SK-MEL-5 (cell line): ENCODE data around the gene CHIT1. TPM values are rescaled to one million over a fixed set of nuclear protein-coding genes. Genes with fewer than 3 reads are reported as not detected.

ENCODE experiments used
- DNase-seq: peaks from one replicate; pipeline ENCODE4 v3.0.0-alpha.2; 2016; ENCODE audit warnings: low read depth, low spot score
- in situ Hi-C: cut with HindIII; loops from 2 replicates; pipeline ENCODE4 v1.10.0; 2016; ENCODE audit warnings: low sequenced_read_pairs, high pct_unique_total_duplicates, low pct_unique_long_range_greater_than_20kb
- total RNA-seq: library from RNA; depleted of rRNA; stranded (reverse); fragments of >200 nt; shearing (Covaris generic); gene quantifications from 2 replicates; pipeline ENCODE4 v1.2.3, GENCODE V29; 2014

Gene CHIT1
- total RNA-seq, 1 experiment from 2014 or later, result not detected

DNA sequence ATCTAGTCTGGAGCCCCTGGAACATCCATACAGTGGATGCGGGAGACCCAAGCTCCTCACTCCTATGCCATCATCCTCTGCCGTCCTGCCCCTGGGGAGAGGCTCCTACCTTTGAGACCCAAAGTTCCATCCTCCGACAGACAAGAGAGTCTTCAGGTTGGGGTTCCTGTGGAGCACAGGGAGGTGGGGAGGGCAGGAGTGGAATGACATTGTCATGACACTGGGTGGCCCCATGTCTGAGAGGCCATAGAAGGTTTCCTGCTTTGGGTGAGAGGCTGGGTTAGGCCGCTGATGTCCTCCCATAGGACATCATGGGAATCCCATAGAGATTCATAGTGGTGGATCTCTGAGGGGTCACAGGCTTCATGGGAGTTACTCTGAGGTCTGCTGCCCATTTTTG, 45.0 kb downstream of the CHIT1 start:
- in situ Hi-C loops, result no loop called here
- DNase-seq, result no peak

GRCh38 chr1:203183828-203184227, 45.6 kb downstream of the CHIT1 start:
- DNase-seq, result no peak
- in situ Hi-C loops, result no loop called here

DNA sequence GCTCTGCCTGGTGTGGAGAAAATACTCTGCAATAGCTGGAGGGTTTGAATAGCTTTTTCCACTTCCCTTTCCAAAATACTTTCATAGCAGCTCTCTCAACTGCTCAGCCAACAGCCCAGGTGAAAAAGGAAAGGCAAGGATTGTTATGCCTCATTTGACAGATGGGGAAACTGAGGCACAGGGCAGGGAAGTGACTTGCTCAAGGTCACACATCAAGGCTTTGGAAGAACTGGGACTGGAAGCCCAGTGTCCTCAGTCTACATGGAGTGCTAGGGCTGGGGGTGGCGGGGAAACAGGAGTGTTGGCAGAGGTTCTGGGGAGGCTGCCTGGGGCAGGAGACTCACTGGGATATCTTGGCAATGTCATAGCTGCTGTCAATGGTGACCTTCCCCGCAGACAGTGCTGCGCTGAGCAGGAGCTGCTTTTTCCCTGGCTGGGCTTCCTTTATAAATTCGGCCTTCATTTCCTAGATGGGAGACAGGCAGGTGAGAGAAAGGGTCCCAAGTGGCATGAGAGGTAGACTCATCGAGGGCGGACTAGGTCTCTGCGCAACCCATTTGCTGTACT, 47.0 kb downstream of the CHIT1 start:
- in situ Hi-C loops, result no loop called here
- DNase-seq, result no peak

- in situ Hi-C loops, result no loop called here
- no peak for DNase-seq
Measured at GRCh38 chr1:203181586-203182386, 47.7 kb downstream of the CHIT1 start.

- DNase-seq, result no peak
- in situ Hi-C loops, result no loop called here
Measured at GRCh38 chr1:203180611-203181330, 48.7 kb downstream of the CHIT1 start.

- DNase-seq, result no peak
- in situ Hi-C loops, result no loop called here
Measured at GRCh38 chr1:203179667-203180005, 49.8 kb downstream of the CHIT1 start.

DNA sequence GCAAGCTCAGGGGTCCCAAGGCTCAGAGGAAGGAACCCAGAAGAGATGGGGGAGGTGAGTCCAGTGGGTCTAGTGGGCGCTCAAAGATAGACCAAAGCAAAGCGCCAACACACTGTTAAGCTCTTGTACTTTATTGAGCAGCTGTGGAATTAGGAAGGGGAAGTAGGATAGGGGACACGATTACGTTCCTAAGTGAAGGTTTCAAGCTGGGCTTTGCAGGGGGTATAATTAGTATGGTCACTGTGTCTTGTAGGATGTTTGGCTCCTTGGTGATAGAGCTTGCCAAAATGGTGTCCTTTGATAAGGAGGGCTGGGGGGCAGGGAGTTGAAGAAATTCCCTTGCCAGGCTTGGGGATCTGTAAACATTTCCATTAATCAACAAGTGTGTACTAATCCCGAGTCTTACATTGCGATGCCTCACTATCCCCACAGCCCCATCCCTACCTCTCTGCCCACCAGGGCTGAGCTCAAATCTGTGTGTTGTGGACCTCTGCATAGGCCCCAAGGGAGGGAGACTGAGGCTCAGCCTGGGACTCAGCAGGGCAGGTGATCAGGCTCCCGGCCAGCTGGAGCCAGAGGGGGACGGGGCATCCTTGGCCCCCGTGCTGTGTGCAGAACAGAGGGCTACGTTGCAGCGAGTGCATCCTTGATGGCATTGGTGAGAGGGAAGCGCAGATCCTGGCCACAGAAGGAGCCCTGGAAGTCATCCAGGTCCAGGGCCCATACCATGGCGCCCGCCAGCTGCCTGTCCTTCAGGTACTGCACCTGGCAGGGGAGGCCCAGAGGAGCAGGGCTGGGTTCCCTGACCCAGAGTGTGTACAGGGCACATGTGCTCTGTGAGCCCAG, 50.4 kb downstream of the CHIT1 start:
- in situ Hi-C loops, result no loop called here
- DNase-seq, result no peak

- in situ Hi-C loops, result no loop called here
- DNase-seq, result no peak
Measured at GRCh38 chr1:203178083-203178482, 51.4 kb downstream of the CHIT1 start.

GRCh38 chr1:203177470-203178039, 51.9 kb downstream of the CHIT1 start:
- no peak for DNase-seq
- in situ Hi-C loops, result no loop called here

- no peak for DNase-seq
- in situ Hi-C loops, result no loop called here
Measured at GRCh38 chr1:203177036-203177405, 52.5 kb downstream of the CHIT1 start.

GRCh38 chr1:203176273-203177035, 53.0 kb downstream of the CHIT1 start:
- in situ Hi-C loops, result no loop called here
- no peak for DNase-seq

- in situ Hi-C loops, result no loop called here
- no peak for DNase-seq
Measured at GRCh38 chr1:203175827-203176241, 53.6 kb downstream of the CHIT1 start.

GRCh38 chr1:203175237-203175826, 54.1 kb downstream of the CHIT1 start, which contains the start of gene MYBPH:
MYBPH (minus strand) TSS chr1:203175826; CDS start chr1:203175755, 71 bp downstream.
- in situ Hi-C loops, result no loop called here
- no peak for DNase-seq

GRCh38 chr1:203174324-203174985, 55.0 kb downstream of the CHIT1 start:
- in situ Hi-C loops, result no loop called here
- DNase-seq, result no peak

DNA sequence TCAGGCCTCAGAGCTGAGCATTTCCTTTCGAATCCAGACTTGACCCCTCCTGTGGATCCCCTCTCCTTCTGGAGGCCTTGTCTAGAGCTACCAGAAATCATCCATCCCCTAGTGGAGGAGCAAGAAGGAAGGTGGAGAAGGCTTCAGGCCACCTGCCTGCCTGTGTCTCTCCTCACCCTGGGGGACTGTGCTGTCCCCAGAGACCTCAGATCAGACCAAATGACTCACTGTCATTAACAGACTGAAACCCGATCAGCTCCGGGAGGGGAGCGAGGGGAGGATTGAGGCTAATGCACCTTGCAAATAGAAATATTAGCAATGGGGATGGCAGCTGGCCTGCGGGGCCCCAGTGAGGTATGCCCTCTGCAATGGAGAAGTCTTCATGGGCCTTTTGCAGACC, 55.9 kb downstream of the CHIT1 start:
- in situ Hi-C loops, result no loop called here
- DNase-seq, result no peak

DNA sequence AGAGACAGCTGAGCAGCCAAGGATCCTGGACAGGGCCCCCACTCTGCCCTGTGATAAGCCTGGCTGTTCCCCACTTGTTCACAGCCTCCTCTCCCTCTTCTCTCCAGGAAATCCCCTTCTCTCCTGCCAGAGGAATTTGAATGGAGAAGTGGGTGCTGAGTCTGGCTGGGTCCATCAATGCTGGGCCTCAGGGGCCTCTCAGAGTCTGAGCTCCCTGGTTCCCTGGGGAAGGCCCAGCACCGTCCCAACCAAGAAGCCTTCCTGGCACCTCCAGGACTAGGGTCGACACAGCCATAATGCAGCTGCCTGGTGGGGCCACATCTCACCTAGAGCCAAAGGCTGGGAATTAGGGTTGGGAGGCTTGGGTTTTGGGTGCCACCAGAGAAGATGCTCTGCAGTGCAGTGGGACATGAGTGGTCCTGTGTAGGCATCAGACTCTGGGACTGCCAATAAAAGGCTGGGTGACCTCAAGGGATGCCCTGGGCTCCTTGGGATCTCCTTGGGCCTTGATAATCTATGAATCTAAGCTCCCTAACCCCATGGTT, 56.4 kb downstream of the CHIT1 start:
- no peak for DNase-seq
- in situ Hi-C loops, result no loop called here
